NCI-H1105 treated with DMSO at 0.1 percent for 48 hours (cell line): Measurements from ENCODE around the gene GRIK5.

Source experiments
- DNase-seq: peaks from one replicate; lab custom pipeline; 2025; lab: John Stamatoyannopoulos, UW

The GRIK5 gene

DNA sequence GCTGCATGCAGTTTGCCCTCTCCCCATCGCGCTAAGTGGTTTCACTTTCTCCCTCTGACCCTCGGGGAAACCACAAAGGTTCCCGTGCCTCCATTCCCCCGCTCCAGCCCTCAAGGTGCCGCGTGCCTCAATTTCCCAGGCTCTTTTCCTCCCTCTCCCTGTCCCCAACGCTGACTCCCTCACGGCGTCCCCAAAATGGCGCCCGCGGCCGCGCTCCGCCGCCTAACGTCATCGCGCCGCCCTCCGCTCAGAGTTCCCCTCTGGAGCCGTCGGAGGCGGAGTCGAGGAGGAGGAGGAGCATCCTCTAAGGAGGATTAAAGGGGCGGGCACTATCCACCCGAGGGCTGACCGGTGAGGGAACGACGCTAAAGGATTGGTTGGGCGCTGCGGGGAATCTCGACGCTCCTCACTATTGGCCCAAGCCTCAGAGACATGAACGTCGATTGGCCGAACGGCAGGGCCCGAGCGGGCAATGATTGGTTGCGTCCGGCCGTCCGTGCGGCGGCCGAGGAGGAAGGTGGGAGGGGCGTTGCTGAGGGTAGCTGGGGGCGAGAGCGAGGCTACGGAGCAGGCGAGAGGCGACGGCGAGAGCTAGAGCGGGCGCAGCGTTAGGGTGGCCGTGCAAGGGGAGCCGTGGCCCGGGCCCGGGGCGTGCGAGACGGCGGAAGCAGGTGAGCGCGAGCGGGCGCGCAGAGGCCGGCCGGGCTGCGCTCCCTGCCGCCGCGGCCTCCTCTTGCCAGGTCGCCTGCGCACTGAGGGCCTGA, 5.8 kb upstream of the GRIK5 start, which contains the start of gene ZNF574:
Gene ZNF574, plus strand, starts transcription at position 551 of the 764 bp plus-strand sequence. CDS start 2,441 bp downstream, outside the sequence.
- DNase-seq = peak; percentile 99

DNA sequence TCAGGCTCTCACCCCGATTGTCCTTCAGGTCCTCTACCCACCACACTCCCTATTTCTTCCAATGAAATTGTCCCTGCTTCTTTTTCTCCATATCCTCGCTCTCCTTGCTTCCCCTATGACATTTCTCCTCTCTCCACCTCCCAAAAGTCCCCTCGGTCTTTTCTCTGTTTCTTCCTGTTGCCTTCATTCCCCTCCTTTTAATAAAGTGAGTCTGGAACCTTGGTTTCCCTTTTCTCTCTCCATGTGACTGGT, 5.3 kb upstream of the GRIK5 start:
- DNase-seq = no peak

DNA sequence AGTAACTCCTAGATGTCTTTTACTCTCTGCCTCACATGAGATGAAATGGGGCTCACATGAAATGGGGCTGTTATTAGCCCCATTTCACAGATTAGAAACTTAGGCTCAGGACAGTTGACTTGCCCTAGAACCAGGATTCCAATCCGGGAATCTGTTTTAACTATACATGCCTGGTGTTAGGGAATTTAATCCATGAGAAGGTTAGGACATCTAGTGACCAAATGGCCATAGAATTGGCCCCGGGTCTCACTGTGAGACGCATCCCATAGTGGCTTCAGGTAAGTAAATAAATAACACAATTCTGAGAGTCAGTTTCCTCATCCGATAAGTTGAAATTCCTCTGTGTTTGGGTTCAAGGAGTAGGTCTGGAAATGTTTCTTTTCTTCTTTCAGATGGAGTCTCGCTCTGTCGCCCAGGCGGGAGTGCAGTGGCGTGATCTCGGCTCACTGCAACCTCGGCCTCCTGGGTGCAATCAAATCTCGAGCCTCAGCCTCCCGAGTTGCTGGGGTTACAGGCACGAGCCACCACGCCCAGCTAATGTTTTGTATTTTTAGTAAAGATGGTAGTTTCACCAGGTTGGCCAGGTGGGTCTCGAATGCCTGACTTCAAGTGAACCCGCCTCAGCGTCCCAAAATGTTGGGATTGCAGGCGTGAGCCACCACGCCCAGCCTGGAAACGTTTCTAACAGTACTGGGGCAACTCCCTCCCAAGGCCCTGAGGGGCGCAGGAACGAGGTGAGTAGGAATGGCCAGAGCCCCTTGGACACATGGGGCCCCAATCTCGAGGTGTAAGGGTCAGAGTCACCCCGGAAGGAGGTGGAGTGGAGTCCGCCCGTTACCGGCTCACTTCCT, 4.7 kb upstream of the GRIK5 start:
- no peak for DNase-seq

DNA sequence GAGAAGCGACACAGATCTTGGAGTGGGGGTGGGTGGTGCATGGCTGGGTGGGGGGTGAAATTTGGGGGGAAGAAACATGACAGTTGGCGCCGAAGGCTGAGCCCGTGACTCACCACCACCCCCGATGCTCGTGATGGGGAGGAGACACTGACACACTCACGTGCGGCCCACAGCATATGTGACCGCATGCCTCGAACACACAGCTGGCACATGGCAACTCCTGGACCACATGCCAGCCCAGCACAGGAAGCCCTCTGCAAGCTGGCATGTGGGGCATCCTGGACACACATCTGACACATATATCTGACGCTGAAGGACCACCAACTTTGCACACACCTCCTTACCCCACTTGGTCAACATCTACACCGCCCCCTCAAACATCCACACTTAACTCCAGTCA, 1.2 kb upstream of the GRIK5 start:
- DNase-seq = no peak

DNA sequence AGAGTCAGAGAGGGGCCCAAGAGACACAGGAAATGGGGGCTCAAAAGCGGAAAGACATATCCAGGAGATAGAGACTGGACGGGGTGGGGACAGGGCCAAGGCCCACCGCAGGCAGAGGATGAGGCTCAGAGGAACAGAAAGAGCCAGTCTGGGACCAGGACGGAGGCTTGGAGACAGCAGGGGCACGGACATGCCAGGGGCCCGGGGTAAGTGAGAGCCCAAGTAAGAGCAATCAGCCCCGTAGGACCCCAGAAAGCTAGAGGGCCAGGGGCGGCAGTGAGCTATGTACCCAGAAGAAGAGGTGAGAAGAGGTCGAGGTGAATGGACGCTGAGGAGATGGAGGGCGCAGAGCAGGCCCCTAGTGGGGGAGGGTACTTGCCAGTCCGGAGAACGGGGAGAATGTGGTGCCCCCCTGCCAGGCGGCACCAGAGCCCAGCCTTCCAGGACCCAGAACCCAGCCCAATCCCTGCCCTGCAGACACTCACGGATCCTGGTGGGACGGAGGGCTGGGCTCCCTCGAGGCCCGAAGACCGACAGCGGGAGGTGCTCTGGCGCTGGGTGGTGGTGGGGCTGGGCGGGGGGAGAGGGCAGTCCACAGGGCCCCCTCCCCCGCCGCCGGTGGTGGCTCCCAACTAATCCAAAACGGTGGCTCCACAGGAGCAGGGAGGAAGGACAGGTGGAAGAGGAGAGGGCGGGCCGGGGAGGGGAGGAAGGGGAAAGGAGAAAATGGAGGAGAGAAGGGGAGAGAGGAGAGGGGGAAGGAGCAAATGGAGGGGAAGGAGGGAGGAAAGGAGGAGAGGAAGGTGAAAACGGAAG, 1.0 kb downstream of the GRIK5 start:
- DNase-seq = no peak

DNA sequence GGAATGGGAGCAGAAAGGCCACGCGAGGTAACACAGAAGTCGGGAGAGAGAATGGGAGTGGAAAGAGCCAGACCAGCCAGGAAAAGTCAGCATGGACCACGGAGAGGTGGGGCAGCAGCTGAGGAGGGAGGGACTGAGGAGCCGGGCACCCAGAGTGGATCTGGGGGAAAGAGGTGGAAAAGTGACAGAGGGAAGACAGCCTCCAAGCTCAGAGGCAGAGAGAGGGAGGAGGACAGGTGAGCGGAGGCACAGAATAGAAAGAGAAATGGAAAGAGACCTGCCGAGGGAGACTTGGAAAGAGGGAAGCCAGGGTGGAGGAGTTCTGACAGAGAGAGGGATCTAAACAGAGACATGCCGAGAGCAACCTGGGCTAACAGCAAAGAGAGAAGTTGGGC, 1.6 kb downstream of the GRIK5 start:
- no peak for DNase-seq

DNA sequence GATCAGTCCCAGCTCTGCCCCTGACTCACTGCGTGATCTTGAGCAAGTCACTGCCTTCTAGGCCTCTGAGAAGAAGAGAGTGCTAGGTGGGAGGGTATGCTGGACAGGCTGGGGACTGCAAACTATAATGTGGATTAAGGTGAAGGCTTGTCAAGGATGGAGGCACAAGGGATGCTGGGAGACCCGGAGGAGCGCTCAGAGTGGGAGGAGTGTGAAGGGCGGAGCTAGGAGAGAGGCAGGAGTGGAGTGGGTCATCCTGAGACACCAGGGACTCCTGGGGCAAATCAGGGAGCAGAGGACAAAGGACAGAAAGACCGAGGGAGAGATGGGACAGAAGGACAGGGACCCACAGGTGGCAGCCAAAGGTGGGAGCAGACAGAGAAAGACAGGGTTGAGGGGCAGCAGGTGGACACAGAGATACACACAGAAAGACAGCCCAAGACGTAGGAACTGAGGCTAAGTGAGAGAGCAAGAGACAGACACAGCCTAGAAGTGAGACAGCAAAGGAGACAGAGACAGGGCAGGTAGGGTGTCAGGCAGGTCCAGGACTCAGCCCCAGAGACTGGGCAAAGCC, 2.6 kb downstream of the GRIK5 start:
- no peak for DNase-seq

DNA sequence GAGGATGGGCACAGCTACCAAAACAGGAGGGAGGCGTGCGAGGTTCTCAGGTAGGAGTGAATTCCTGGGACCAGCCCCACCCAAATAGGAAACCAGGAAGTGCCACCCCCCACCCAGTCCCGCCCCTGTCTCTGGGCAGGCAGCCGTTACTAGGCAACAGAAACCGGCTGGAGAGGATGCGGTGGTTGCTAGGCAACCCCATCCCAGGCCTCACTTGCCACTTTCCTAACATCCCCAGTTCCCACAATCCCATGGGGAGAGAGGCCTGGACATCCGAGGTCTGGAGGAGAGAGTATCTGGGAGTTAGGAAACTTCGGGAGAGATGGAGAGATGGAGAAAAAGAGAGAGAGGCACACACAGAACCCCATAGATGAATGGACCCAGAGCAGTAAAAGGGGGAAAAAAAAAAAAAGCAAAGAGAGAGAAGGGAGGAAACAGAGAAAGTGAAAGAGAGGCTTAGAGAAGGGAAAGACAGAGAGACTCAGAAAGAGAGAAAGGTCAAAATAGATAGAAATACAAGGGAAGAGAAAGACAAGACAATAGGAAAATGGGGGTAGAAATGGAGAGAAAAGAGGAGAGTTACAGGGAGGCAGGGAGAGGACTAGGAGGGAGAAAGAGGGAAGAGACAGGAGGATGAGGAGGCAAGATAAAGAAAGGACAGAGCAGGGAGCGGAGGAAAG, 3.8 kb downstream of the GRIK5 start:
- DNase-seq = peak; percentile 76

DNA sequence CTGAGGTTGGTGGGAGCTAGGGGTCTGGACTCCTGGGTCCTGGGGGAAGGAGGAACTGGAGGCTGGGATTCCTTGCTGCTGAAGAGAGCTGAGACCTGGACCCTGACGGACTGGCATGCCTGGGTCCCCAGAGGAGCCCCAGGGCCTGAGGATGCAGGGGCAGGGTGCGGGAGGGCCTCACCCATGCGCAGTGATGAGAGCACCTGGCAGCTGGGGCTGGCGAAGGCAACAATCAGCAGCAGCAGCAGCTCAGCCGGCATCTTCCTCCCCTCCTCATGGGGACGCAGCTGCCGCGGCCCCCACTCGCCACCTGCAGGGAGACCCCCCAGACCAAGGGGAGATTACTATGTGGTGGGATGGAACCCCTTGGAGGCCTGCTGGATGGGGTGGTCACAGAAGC, 4.5 kb downstream of the GRIK5 start:
- DNase-seq = no peak

DNA sequence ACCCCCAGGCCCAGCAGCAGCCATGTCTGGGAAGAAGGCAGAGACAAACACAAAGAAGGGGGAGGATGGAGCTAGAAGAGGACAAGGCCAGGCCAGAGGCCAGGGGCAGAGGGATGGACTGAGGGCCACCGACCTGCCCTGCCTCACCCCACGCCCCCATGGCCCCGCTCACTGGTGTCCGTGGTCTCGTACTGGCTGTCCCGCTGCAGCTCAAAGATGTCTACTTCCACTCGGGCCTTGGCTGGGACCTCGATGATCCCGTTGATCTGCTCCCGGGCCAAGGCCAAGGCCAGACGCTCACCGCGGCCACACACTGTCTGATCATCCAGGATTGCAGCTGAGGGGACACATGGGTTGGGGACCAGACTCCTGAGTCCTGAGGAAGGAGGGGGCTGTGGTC, 5.0 kb downstream of the GRIK5 start:
- no peak for DNase-seq

DNA sequence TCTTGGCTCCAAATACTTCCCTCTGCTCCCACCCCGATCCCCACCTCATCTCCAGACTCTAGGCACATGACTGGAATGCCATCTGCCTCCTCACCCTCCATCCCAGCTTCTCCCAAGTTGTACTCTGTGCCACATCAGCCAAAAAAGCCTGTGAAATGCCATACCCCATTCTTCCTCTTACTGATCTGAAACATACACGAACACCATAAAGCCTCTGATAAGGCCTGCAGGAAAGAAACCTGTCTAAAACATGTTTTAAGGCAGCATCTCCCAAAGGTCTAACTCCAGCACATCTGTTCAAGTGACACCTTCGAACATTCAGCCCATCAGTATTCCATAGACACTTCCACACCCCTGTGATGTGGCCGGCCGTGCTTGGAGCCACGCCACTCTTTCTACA, 5.6 kb downstream of the GRIK5 start:
- no peak for DNase-seq

DNA sequence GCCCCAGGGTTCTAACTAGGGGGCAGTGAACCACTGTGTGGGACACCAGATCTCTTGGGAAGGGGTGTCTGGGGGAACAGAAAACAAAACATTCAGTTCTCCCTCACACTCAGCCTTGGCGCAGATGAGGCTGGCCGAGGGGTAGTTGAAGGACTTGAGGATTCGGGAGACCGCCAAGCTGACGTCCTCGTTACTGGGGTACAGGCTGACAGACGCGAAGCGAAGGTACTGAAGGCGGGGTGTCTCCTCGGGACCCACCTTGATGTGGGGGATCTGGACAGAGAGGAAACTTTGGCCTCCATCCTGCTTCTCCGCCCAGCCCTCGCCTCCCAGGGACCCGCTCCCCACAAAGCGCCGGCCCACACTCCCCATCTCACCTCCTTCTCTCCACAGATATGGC, 7.6 kb downstream of the GRIK5 start:
- DNase-seq = no peak

DNA sequence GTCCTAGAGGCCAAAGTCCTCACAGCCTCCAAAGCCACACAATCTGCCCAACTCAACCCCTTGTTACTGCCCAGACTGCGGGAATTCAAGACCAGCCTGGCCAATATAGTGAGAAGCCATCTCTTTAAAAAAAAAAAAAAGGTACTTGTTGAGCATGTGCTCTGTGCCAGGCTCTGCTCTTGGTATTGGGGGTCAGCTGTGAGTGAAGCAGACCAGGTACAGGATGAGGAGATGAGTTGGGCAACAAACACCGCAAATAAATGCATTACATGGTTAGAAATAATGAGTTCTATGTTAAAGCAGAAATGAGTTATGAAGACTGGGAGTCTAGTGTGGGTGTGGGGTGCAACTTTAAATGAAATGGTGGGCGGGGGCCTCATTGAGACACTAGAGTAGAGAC, 9.9 kb downstream of the GRIK5 start:
- no peak for DNase-seq

DNA sequence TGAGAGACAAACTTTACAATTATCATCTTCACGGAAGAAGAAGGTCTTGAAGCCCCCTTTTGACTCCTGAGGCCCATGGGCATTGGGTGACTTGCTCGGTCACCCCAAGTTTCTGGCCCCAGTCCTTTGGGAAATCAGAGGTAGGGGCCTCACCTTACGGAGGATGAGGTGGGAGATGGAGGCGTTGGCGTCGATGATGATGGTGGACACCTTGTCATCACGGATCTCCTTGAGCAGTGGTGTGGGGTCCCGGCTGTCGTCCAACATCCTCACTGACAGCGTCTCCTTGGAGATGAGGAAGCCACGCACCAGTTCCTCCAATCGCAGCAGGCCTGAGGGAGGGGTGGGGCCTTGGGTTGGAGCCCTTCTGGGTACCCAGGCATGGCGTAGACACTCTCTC, 10.8 kb downstream of the GRIK5 start:
- DNase-seq = no peak

DNA sequence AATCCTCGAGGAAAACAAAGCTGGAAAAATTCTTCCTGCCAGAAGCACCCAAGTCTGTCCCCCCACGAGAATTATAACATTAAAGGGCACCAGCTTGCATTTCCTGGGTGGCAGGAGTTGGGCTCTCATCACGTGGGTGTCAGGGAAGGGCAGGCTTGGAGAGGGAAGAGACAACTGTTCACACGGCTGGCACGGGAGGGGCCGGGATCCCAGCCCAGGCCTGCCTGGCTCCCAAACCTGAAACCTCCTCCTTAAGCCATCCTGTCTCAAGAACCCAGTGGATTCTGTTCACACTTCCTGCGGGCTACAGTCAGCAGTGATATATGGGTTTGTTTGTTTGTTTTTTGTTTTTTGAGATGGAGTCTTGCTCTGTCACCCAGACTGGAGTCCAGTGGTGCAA, 12.2 kb downstream of the GRIK5 start:
- DNase-seq = no peak

DNA sequence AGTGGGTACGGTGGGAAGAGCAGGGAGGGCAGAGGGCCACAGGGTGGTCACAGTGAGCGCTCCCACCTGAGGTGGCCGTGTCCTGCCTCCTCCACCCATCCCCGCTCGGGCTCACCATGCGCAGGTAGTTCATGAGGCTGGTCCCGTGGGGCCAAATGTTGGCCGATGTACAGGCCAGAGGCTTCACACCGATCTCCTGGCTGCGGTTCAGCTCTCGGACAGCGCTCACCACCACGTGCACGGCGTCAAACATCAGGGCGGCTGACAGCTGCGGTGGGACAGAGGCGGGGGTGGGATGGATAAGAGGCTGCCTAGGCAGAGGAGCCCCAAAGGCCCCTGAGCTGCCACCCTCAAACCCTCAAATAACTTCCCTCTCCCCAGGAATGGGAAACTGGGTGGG, 15.8 kb downstream of the GRIK5 start:
- no peak for DNase-seq

DNA sequence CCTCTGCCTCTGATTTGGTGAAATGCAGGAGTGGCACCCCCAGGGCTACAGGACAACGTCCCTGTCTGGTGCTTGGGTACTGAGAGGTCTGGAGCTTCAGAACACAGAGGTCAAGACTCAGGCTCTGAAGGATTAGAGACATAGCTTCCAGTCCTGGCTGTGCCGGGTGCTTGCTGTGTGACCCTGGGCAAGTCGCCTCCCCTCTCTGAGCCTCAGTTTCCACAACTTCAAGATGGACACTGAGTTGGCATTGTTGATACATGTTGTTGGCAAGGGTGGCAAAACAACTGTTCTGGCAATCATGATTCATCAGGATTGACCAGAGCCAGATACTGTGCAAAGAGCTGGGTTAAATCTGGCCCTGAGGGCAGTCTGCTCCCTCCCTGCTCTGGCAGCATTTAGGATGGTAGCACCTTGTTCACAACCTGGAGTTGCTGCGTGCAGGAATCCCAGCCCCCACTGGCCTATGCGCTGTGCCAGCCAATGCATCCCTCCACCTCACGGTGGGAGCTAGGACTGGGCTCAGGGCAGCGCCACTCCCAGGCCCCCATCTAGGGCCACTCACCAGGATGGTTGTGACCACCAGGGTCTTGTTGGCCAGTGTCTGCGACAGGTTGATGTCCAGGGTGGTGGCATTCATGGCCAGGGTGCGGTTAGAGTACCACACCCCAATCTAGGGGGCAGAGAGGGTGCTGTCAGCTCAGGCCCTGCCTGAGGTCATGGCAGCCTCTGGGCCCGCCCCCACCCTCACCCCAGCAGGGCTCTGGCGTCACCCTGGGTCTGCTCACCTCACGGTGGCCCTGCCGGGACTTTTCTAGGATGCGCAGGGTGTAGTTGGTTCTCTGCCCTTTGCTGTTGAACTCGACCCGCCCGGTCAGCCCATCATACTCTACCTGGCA, 16.7 kb downstream of the GRIK5 start:
- no peak for DNase-seq

DNA sequence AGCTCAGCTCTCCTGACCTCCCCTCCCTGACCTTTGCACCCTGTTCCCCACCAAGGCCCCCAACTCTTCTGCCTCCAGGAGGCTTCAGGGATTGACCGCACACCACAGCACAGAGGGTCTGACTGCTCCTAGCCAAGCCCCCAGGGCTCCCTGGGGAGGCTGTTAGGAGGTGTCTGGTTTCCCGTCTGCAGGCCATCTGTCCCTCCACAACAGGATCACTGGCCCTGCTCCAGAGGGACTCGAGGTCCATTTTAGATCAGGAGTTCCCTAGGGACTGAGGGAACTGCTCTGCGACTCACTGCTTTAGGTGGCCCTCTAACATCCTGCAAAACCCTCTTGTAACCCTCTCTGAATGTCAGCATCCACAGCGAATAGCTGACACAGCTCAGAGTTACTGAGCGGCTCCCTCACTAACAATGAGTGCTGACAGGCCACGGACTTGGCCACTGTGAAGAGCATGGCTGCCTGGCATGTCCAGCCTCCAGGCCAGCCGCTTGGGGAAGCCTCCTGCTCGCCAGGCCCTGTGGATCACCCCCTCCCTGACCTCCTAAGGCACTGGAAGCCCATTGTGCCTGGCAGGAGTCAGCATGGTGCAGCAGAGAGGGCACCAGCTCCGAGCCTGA, 17.7 kb downstream of the GRIK5 start:
- no peak for DNase-seq

DNA sequence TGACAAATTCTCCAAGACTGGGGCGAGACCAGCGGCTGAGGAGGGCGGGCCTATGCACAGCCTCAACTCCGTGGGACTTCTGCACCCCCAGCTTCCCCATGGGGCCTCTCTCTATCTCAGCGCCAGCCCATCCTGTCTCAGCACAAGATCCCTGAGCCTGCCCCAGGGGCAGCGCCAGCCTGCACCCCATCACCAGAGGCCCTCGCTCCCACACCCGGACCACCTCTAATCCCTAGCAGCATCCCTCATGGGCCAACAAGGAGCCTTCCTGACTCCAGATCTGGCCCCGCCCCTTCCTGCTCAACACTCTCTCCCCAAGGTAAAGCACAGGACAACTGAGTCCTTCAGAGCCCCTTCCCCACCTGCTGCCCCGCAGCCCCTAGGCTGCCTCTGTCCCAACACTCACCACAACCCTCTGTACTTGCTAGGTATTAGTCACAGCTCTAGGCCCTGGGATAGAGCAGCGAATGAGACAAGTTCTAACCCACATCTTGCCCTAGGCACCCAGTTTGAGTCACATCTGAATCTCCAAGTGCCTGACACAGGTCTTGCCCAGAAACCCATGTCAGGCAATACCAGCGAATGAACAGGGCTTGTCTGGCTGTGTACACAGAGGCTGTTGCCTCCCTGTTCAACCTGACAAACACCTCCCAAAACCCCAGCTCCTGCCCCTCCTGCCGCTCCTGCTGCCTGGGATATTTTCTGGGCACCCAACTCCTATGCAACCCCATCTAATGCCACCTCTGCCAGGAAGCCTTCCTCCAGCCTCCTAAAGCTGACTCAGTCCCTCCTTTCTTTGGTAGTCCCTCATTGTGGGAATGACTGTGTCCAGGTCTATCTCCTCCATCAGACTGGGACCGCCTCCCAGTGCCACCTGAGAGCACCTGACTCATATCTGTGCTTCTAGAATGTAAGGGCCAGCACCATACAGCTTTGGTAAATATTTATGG, 18.6 kb downstream of the GRIK5 start:
- DNase-seq = no peak
